Activated T-cell treated with anti-CD3 and anti-CD28 coated beads, Interleukin-2, amount 50 U/mL, for 48 hours (primary cell): ENCODE data around the gene TAS2R46.
"Not testable (repeated sequence)": the region's sequence is repeated elsewhere in the genome, so short reads cannot be mapped to it uniquely, and the experiment has no call there.

Source experiments
- DNase-seq, 2 experiments: peaks; one replicate each; pipeline ENCODE4 v3.0.0-alpha.2; 2020

Gene TAS2R46, protein sequence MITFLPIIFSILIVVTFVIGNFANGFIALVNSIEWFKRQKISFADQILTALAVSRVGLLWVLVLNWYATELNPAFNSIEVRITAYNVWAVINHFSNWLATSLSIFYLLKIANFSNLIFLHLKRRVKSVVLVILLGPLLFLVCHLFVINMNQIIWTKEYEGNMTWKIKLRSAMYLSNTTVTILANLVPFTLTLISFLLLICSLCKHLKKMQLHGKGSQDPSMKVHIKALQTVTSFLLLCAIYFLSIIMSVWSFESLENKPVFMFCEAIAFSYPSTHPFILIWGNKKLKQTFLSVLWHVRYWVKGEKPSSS

DNA sequence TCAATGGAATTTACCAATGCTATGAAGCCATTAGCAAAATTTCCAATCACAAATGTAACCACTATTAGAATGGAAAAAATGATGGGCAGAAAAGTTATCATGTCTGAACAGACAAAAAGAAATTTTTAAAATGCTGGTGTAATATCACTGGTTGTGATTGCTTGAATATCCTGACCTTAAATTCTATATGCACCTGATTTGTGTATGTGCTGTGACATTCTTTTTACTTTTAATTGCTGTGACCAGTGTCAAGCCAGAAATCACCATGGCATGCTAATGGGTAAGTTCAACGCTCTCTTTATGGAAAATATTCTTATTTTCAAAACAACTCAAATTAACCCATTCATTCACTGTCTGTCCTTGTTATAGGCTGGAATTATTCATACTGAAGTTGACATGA is at the start of gene TAS2R46:
Gene TAS2R46, minus strand, starts transcription at position 101 of the 400 bp plus-strand sequence. Its CDS starts 0 bp downstream, at position 101.
- not testable (repeated sequence) for DNase-seq

DNA sequence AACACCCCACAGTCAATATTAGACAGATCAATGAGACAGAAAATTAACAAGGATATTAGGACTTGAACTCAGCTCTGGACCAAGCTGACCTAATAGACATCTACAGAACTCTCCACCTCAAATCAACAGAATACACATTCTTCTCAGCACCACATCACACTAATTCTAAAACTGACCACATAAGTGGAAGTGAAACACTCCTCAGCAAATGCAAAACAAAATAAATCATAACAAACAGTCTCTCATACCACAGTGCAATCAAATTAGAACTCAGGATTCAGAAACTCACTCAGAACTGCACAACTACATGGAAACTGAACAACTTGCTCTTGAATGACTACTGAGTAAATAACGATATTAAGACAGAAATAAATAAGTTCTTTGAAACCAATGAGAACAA is 49.1 kb upstream of the TAS2R46 start:
- DNase-seq, result not testable (repeated sequence)

DNA sequence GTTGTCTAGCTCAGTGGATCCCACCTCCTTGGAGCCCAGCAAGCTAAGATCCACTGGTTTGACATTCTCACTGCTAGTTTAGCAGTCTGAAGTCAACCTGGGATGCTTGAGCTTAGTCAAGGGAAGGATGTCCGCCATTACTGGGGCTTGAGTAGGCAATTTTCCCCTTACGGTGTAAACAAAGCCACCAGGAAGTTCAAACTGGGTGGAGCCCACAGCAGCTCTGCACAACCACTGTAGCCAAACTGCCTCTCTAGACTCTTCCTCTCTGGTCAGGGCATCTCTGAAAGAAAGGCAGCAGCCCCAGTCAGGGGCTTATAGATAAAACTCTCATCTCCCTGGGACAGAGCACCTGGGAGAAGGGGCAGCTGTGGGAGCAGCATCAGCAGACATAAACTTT is 46.8 kb upstream of the TAS2R46 start:
- DNase-seq, result no peak

DNA sequence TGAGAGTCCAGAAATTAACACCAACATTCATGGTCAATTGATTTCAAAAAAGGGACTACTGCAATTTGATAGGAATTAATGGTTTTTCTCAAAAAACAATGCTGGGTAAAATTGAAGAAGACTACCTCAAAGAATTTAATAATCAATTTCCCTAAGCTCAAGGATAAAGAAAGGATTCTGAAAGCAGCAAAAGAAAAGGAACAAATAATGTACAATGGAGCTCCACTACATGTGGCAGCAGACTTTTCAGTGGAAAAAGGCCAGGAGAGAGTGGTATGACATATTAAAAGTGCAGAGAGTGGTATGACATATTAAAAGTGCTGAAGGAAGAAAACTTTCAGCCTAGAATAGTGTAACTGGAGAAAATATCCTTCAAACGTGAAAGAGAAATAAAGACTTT is 45.6 kb upstream of the TAS2R46 start:
- no peak for DNase-seq

DNA sequence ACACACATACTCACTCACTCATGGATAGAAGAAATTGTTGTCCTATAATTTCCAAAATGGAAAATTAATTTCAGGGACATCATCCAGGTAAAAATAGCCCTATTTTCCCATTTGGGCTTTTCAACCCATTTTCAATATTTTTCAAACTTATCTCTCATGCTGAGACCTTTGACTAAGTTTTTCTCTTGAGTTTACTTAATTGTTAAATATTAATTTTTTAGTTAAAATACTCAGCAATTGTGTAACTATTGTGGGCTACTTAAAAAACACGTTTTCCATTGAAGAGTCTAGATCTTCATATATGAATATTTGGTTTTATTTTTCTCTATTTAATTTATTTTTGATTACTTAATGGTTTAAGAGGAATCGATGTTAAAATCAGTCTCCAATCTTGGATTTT is 44.2 kb upstream of the TAS2R46 start:
- DNase-seq, result no peak

DNA sequence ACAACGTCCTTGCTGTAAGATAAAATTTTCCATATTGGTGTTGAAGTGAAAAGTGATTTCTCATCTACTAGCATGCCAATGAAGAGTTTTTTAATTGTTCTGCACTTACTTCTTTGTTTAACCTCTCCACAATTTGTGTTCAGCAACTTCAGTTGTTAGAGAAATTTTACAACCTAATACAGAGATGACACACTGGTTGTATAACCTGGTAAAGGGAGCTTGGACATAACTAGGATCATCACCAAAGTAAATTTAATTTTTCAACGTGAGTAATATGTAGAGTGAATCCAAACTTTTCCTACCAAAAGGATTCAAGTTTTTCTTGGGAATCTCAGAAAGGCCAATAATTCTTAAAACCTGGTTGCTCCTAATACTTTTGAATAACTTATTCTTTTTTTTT is 43.5 kb upstream of the TAS2R46 start:
- DNase-seq, result no peak

DNA sequence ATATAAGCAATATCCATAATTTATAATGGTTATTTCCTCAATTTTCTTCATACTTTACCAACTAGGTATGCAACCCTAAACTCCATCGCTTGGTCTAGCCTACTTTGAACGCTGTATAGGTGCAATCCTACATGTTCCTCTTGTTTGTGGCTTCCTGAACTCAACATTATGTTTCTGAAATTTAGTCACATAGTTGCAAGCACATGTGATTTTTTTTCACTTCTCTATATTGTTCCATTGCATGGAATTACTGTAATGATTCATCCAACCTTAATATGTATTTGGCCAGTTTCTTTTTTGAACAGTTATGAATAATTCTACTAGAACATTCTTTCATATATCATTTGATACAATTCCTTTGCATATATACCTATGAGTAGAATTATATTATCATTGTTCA is 32.8 kb upstream of the TAS2R46 start:
- DNase-seq, result not testable (repeated sequence)

DNA sequence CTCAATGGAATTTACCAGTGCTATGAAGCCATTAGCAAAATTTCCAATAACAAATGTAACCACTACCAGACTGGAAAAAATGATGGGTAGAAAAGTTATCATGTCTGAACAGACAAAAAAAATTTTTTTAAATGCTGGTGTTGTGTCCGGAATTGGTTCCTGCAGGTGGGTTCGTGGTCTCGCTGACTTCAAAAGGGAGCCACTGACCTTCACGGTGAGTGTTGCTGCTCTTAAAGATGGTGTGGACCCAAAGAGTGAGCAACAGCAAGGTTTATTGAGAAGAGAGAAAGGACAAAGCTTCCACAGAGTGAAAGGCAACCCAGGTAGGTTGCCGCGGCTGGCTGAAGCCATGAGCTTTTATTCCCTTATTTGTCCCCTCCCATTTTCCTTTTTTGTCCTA is 30.0 kb upstream of the TAS2R46 start, which contains the start of gene TAS2R43:
Gene TAS2R43, minus strand, starts transcription at position 186 of the 400 bp plus-strand sequence. Its CDS starts 84 bp downstream, at position 102.
- no peak for DNase-seq

DNA sequence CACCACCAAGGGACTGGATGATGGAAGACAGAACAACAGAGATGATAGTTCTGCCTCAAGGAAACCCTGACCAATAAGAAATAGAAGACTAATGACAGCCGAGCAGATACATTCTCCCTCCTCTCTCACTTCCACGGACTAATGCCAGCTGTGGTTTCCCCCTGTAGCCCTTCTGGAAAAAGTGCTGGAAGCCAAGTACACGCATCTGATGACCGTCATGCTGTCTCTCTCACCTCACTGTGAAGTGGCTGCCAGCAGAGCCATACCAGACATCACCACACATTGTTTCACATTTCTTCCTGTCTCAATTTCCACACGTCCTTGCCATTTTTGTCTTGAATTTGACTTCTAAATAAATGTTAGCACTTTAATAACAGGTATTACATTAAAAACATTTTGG is 27.2 kb upstream of the TAS2R46 start:
- DNase-seq, result no peak

DNA sequence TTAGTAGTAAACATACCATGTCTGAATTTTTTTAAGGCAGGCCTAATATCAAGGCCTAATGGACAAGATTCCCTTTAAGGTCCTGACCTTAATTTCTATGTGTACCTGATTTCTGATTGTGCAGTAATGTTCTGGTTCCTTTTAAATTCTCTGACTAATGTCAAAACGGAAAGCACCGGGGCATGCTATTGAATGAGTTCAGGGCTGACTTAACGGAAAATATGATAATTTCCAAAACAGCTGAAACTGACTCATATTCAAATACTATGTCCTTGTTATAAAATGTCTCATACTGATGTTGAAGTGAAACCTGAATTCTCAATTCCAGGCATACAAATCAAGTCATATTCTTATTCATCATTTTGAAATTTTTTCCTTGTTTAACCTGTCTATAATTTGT is 23.3 kb upstream of the TAS2R46 start:
- no peak for DNase-seq

DNA sequence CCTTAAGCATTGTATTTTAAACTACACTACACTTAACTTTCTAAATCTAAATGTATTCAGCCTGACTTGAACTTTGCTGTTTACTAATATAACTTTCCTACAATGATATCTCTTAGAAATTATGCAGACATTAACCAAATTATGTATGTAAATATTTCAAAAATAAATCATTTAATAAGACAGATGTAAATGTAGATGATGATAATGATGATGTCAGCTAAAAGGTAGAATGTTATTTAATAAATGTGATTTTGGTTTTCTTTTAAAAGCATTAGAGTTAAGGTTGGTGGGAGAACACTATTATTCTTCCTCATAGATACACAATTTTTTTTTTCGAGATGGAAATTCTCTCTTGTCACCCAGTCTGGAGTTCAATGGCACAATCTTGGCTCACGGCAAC is 19.9 kb upstream of the TAS2R46 start:
- DNase-seq, result no peak

DNA sequence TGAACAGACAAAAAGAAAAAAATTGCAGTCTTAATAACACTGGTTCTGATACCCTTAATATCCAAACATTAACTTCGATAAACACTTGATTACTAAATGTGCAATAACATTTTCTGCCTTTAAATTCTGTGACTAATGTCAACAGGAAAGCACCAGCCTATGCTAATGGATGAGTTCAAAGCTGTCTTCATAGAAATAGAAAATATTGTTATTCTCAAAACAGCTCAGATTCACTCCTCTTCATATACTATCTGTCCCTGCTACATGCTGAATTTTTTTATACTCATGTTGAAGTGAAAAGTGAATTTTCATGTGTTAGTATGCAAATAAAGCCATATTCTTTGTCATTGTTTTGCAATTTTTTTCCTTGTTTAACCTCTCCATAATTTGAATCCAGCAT is 16.2 kb upstream of the TAS2R46 start:
- no peak for DNase-seq

DNA sequence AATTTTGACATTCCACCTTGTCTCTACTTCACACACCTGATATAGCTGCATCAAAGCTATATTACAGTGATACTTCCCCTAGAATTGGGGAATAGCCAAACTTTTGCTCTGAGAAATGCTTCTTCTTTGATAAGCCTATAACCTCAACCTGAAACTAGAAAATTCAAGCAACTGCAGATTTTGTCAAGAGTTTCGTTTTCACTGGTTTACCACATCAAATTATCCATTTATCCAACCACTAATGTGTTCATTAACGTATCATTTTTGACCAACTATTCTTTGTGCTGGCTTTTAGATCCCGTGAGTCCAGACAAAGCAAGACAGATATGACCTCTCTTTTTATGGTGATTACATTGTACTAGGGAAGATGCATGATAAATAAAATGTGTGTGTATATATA is 13.5 kb upstream of the TAS2R46 start:
- DNase-seq, result no peak

DNA sequence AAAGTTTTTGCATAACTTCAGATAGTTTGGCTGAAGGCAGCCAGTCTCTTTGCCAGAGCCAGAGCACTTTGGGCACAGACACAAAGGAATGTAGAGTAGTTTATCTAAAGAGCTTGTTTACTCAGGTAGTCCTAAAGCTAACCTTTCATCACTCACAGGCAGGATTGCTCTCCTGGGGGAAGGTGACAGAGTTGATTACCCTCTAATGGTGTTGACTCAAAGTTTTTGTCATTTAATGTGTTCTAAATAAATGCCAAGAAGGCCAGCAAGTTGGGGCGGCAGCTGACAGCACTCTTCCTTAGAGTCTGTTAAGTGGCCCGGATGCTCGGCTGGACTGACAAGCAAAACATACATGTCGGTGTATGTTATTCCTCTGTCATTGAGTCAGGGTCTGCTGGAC is 9.3 kb upstream of the TAS2R46 start:
- no peak for DNase-seq

DNA sequence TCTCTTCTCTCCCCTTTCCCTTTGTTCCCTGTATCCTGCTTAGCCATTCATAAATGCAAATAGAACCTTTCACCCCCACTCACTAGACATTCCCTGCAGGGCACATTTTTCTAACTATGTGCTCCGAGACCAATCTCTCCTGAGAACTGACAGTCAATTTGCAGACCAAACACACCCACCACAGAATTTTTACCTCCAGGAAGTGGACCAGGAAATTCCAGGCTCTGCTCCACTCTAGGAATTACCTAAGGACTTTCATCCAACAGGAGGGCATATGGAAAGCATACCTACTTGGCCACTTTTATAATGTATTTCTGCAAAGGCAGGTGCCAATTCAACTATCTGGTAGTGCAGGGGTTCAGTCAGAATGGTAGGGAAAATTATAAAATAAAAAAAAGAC is 8.9 kb upstream of the TAS2R46 start:
- DNase-seq, result no peak

DNA sequence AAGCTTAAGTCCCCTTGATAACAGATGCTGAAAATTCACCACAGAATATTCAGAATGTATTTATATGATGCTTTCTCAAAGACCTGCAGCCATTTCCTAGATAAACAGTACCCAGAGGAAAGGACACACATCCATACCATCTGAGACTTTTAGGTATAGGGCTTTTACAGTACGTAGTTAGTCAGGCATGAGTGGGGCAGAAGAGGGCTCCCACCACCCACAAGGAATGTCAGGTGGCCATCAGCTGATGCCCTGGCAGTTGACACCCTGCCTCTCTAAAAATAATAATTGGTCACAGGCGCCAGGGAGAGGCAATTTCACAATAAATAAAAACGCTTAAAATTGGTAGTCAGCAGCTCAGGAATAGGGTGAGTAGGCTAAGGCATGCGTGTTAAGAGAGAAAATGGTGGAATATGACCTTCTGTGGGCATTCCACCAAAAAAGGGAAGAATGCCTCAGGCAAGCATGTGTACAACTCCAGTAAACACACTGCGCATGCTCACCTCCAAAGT is 7.8 kb upstream of the TAS2R46 start:
- no peak for DNase-seq

DNA sequence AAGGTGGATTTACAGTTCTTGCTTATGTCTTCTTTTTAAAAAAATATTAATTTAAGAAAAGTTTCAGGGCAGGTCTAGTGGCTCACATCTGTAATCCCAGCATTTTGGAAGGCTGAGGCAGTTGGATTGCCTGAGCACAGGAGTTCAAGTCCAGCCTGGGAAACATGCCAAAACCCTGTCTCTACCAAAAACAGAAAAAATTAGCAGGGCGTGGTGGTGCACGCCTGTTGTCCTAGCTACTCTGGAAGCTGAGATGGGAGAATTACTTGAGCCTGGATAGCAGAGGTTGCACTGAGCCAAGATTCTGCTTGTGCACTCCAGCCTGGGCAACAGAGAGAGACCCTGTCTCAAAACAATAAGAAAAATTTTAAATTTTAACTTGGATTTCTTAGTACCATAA is 5.4 kb upstream of the TAS2R46 start:
- no peak for DNase-seq

DNA sequence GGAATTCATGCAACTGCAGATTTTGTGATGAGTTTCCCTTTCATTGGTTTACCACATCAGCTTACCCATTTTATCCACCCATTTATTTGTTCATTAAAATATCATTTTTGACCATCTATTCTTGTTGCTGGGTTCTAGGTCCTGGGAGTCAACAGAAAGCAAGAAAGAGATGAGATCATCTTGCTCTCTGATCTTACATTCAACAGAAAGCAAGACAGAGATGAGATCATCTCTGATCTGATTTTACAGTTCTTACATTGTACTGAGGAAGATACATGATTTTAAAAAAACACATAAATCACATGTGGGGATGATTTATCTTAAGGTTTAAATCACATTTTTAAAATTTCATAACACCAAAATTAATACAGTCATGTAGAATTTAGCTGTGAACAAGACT is 2.3 kb downstream of the TAS2R46 start:
- no peak for DNase-seq

DNA sequence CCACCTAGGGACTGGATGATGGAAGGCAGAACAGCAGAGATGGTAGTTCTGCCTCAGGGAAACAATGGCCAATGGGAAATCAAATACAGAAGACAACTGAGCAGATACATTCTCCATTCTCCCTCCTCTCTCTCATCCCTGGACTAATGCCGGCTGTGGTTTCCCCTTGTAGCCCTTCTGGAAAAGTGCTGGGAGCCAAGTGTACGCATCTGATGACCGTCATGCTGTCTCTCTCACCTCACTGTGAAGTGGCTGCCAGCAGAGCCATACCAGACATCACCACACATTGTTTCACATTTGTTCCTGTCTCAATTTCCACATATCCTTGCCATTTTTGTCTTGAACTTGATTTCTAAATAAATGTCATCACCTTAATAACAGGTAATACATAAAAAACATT is 3.1 kb downstream of the TAS2R46 start:
- no peak for DNase-seq

DNA sequence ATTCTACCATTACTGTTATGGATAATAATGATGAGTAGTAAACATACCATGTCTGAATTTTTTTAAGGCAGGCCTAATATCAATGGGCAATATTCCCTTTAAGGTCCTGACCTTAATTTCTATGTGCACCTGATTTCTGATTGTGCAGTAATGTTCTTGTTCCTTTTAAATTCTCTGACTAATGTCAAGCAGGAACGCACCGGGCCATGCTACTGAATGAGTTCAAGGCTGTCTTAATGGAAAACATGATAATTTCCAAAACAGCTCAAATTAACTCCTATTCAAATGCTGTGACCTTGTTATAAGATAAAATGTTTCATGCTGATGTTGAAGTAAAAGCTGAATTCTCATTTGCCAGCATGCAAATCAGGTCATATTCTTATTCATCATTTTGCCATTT is 6.8 kb downstream of the TAS2R46 start:
- DNase-seq, result no peak

DNA sequence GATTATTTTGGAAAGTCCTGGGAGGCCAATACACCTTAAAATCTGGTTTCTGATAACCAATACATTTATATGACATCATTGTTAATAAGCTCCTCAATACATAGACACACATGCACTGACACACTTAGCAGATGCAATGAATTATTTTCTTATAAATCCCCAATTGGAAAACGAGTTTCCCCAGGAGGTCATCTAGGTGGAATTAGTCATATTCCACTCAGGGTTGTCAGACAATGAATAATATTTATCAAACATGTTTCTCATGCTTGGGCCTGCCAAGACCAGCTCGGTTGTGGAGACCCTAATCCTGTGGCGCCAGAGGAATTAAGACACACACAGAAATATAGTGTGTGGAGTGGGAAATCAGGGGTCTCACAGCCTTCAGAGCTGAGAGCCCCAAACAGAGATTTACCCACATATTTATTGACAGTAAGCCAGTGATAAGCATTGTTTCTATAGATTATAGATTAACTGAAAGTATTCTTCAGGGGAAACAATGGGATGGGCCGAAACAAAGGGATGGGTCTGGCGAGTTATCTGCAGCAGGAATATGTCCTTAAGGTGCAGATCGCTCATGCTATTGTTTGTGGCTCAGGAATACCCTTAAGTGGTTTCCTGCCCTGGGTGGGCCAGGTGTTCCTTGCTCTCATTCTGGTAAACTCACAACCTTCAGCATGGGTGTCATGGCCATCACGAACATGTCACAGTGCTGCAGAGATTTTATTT is 12.1 kb downstream of the TAS2R46 start:
- not testable (repeated sequence) for DNase-seq

DNA sequence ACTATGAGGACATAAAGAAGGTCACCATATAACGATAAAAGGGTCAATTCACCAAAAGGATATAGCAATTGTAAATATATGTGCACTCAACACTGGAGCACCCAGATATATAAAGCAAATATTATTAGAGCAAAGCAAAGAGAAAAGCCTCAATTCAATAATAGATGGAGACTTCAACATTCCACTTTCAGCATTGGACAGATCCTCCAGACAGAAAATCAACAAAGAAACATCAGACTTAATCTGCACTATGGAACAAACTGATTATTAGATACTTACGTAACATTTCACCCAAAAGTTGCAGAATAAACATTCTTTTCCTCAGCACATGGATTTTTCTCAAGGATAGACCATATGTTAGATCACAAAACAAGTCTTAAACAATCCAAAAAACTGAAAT is 20.7 kb downstream of the TAS2R46 start:
- DNase-seq, result not testable (repeated sequence)

DNA sequence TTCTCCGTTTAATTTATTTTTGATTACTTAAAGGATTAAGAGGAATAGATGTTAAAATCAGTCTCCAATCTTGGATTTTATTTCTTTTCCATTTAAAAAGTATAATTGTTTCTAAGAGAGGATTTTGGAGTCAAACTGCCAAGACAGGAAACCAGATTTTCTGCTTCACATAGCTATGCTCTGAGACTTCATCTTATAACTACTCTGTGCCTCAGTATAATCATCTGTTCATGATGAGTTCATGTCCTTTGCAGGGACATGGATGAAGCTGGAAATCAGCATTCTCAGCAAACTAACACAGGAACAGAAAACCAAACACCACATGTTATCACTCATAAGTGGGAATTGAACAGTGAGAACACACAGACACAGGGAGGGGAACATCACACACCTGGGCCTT is 21.9 kb downstream of the TAS2R46 start:
- DNase-seq, result no peak

DNA sequence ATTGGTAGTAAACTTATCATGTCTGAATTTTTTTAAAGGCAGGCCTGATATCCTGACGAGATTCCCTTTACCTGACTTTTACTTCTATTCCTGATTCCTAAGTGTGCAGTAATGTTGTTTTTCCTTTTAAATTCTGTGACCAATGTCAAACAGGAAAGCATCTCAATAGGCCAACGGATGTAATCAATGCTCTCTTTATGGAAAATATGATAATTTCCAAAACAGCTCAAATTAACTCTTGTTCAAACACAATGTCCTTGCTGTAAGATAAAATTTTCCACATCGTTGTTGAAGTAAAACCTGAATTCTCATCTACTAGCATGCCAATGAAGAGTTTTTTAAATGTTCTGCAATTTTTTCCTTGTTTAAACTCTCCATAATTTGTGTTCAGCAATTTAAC is 22.9 kb downstream of the TAS2R46 start:
- no peak for DNase-seq
